Thyroid gland (tissue), 4 donors: Measurements from ENCODE around the gene GMEB2. TPM values are rescaled to one million over a fixed set of nuclear protein-coding genes. Genes with fewer than 3 reads are reported as not detected.

Source experiments
- DNase-seq, 2 donors: peaks; one replicate each; pipeline ENCODE4 v3.0.0-alpha.2; 2019
- H3K27ac ChIP-seq, 3 donors: fragments of 200-600 bp; sonication (generic); 1 replicate in 2 of 3; 2 replicates in 1 of 3; pipeline ENCODE4 v1.5.1; 2016 to 2019; ENCODE audit warnings: mild to moderate bottlenecking in 1 of 3, moderate library complexity in 1 of 3
- H3K27me3 ChIP-seq: fragments of 200-600 bp; sonication (generic); one replicate; pipeline ENCODE4 v1.5.1; 2019
- H3K36me3 ChIP-seq, 2 donors: fragments of 200-600 bp; sonication (generic); one replicate each; pipeline ENCODE4 v1.5.1; 2016 to 2019
- H3K4me1 ChIP-seq, 2 donors: fragments of 200-600 bp; sonication (generic); one replicate each; pipeline ENCODE4 v1.5.1; 2017 to 2019
- H3K4me3 ChIP-seq, 3 donors: fragments of 200-600 bp; sonication (generic); replicated peaks in 1 of 3; 1 replicate in 2 of 3; 2 replicates in 1 of 3; pipeline ENCODE4 v1.5.1; 2016; ENCODE audit warnings: mild to moderate bottlenecking in 1 of 3
- H3K9me3 ChIP-seq: fragments of 200-600 bp; sonication (generic); one replicate; pipeline ENCODE4 v1.5.1; 2017
- POLR2A ChIP-seq, 2 donors: fragments of 450-650 bp; IDR thresholded peaks; one replicate each; pipeline ENCODE4 v1.6.1; 2017; ENCODE audit warnings: antibody characterized with exemption in 2 of 2, mild to moderate bottlenecking in 2 of 2, moderate library complexity in 1 of 2
- WGBS, 2 donors: methylation state at CpG; one replicate each; pipeline ENCODE4 v1.1.5; 2017; 5-methylcytosine and 5-hydroxymethylcytosine counted together
- intact Hi-C: fragments of 100-400 bp; cut with DNase I; formaldehyde crosslinking; loops from one replicate; pipeline ENCODE4 v1.15.1; 2023
- total RNA-seq, 4 donors: library from RNA; depleted of rRNA; stranded (reverse); fragments of >200 nt; gene quantifications; one replicate each; pipeline ENCODE4 v1.2.3, GENCODE V29; 2016
- TF ChIP-seq, protein P1 (sequence below), 6 experiments: fragments of 200-600 bp in 3 of 6; fragments of 450-650 bp in 3 of 6; sonication (generic) in 3 of 6; IDR thresholded peaks; one replicate each; pipeline ENCODE4 v1.5.1; 2016 to 2019; ENCODE audit warnings: antibody characterized with exemption in 6 of 6, mild to moderate bottlenecking in 2 of 6, inconsistent platforms in 1 of 6, moderate library complexity in 1 of 6

Gene GMEB2
- total RNA-seq, 4 donors from 2014 or later: 23.1 to 34.9 (median 29.9) TPM

DNA sequence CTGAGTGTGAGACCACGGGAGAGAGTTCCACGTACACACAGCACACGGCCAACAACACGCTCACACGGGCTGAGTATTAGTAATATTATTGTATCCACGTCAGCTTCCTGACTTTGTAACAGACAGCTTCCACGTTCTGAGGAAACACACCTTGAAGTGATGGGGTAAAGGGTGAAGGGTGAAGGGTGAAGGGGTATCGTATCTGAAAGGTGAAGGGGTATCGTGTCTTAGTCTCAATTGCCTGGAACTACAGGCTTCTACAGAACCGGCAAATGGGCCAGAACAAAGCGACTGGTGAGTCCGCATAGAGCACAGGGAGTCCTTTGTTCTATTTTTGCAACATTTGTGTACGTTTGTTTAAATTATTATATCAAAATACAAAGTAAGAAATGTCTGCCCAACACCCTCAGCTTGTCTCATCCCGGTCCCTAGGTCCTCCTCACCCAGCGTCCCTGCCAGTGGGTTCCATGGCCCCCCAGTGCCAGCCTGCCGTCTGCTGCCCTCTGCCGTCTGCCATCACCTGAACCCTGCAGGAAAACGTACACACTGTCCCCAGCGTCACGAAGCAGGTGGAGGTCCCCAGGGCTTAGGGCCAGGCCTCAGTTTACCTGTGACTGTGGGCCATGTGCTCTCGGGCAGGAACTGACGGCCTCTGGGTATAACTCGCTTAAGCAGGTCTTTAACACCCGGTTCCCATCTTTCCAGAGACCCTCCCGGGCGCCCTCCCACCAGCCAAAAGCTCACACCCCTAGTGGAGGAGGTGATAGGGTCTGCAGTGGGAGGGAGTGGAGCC lies 48.5 kb downstream of the GMEB2 start:
- Histone ChIP-seq H3K36me3 (no peaks in the 10 kb centered on the region), H3K27me3 (no peaks in the 10 kb centered on the region), H3K27ac (no peak overlapping the region), H3K4me3 (no peak overlapping the region), H3K4me1 (peaks cover 3 to 18% of the 10 kb centered on the region in 2 donors), H3K9me3 (no peaks in the 10 kb centered on the region)
- 83 to 89% methylated on average over 23 to 25 of the region's 26 CpGs for WGBS, 2 donors
- intact Hi-C loops: loop anchor here (10.0 kb wide), 1 partner anchor 66 kb away; no protein-coding TSS in a partner anchor
- no peak for DNase-seq
- no peak for TF ChIP-seq POLR2A (IDR thresholded peaks at IDR 0.05)
- TF ChIP-seq, protein P1, sequence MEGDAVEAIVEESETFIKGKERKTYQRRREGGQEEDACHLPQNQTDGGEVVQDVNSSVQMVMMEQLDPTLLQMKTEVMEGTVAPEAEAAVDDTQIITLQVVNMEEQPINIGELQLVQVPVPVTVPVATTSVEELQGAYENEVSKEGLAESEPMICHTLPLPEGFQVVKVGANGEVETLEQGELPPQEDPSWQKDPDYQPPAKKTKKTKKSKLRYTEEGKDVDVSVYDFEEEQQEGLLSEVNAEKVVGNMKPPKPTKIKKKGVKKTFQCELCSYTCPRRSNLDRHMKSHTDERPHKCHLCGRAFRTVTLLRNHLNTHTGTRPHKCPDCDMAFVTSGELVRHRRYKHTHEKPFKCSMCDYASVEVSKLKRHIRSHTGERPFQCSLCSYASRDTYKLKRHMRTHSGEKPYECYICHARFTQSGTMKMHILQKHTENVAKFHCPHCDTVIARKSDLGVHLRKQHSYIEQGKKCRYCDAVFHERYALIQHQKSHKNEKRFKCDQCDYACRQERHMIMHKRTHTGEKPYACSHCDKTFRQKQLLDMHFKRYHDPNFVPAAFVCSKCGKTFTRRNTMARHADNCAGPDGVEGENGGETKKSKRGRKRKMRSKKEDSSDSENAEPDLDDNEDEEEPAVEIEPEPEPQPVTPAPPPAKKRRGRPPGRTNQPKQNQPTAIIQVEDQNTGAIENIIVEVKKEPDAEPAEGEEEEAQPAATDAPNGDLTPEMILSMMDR (IDR thresholded peaks at IDR 0.05): no peak

GRCh38 chr20:63577317-63577894 lies 49.5 kb downstream of the GMEB2 start:
- TF ChIP-seq POLR2A (IDR thresholded peaks at IDR 0.05): no peak
- Histone ChIP-seq H3K27me3 (no peaks in the 10 kb centered on the region), H3K36me3 (no peaks in the 10 kb centered on the region), H3K27ac (no peak overlapping the region), H3K4me1 (peaks cover 10 to 28% of the 10 kb centered on the region in 2 donors), H3K9me3 (no peaks in the 10 kb centered on the region), H3K4me3 (no peak overlapping the region)
- 46 to 62% methylated on average over 18 to 19 of the region's 19 CpGs for WGBS, 2 donors
- DNase-seq: peak; percentile 85 to 90
- intact Hi-C loops: loop anchor here (10.0 kb wide), 1 partner anchor 67 kb away; no protein-coding TSS in a partner anchor

DNA sequence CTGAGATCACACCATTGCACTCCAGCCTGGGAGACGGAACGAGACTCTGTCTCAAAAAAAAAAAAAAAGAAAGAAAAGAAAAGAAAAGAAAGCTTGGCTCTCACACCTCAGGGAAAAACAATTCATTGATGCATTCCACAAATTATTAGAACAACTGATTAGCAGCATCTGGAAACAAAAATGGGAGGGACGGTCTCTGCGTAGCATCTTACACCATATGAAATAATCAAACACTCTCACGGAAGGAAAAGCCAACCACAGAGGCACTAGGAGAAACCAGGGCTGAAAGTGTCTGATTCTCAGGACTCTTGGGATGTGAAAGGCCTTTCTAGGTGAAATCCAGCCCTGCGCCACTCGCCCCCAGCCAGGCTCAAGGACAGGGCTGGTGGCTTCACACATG lies 50.6 kb downstream of the GMEB2 start:
- no peaks in the 10 kb centered on the region for H3K36me3 ChIP-seq
- WGBS, 2 donors: 90% methylated on average over 7 of the region's 7 CpGs
- H3K4me1 ChIP-seq: peaks cover 10 to 30% of the 10 kb centered on the region in 2 donors
- TF ChIP-seq, protein P1 (IDR thresholded peaks at IDR 0.05): no peak
- TF ChIP-seq POLR2A (IDR thresholded peaks at IDR 0.05): no peak
- DNase-seq: no peak
- intact Hi-C loops: loop anchor here (10.0 kb wide), 1 partner anchor 68 kb away; no protein-coding TSS in a partner anchor
- H3K27ac ChIP-seq: no peak overlapping the region
- H3K9me3 ChIP-seq: no peaks in the 10 kb centered on the region
- no peaks in the 10 kb centered on the region for H3K27me3 ChIP-seq
- H3K4me3 ChIP-seq: no peak overlapping the region

GRCh38 chr20:63574829-63575743 lies 51.8 kb downstream of the GMEB2 start:
- no peaks in the 10 kb centered on the region for H3K9me3 ChIP-seq
- no peak for DNase-seq
- 75 to 77% methylated on average over 24 of the region's 28 CpGs for WGBS, 2 donors
- H3K27me3 ChIP-seq: no peaks in the 10 kb centered on the region
- intact Hi-C loops: loop anchor here (10.0 kb wide), 1 partner anchor 70 kb away; no protein-coding TSS in a partner anchor
- no peaks in the 10 kb centered on the region for H3K36me3 ChIP-seq
- H3K27ac ChIP-seq: peak overlapping the region in 2 of 3 donors; percentile 58 to 72
- no peak overlapping the region for H3K4me3 ChIP-seq
- H3K4me1 ChIP-seq: peaks cover 10 to 30% of the 10 kb centered on the region in 2 donors
- TF ChIP-seq, protein P1 (IDR thresholded peaks at IDR 0.05): no peak
- no peak for TF ChIP-seq POLR2A (IDR thresholded peaks at IDR 0.05)
